NCI-H2196 (cell line): ENCODE data around the gene B3GAT1.
A peak's percentile ranks its signal among the peaks of the same experiment; 100 is the strongest.

Experiments used
- DNase-seq: peaks from one replicate; lab custom pipeline; 2025; ENCODE audit not compliant: unreplicated experiment; lab: John Stamatoyannopoulos, UW

Gene B3GAT1

DNA sequence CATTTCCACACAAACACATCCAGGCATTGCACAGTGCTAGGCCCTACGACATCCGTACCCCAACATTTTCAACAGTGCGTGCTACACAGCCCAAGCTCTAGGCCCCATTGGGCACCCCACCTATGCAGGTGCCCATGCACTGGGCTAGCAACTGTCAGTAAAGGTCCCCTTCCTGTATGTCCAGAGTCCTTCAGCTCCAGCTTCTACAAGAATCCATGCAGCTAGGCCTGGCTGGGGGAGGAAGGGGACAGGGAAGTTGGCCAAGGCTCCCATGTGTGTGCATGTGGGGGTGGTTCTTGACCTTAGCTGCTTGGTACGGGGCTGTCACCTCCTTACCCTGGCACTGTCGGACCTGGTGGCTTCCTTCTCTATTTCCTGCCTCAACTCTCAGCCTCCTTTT, 1.3 kb downstream of the B3GAT1 start:
- DNase-seq = no peak

DNA sequence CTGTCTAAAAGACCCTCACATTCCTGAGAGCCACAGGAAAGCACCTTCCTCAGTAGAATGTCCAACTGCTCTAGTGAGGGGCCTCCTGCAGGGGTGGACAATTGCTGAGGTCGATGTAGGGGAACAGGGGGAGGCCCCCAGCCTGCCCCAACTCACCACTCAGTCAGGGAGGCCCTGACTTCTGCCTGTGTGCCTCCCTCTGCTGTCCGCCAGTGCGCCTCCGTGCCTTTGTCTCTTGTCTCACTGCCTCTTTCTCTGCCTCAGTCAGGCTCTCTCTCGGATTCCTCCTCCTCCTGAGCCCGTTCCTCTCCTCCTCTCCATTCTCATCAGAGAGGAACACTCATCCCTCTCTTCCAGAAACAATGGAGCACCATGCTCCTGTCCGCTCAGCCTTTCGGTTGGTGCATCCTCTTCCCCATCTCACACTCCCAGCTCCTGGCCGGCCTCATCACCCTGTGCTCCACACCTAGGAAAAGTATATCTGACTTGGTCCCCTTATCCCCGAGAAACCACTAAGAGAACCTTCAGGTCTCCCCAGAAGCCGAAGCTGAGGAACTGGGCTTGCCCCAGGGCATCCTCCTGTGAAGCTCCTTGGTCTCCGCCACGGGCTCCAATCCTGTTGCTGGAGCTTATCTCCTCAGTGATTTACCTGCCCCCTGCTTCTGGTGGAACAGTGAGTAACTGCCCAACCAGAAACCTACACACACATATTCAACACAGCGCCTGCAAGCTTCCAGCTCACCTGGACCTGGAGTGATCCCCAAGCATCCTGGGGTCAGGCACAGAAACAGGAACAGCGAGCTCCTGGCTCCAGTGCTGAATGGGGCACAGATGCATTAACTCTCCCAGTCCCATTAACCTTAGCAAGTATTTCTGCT, 2.3 kb downstream of the B3GAT1 start:
- DNase-seq = no peak

DNA sequence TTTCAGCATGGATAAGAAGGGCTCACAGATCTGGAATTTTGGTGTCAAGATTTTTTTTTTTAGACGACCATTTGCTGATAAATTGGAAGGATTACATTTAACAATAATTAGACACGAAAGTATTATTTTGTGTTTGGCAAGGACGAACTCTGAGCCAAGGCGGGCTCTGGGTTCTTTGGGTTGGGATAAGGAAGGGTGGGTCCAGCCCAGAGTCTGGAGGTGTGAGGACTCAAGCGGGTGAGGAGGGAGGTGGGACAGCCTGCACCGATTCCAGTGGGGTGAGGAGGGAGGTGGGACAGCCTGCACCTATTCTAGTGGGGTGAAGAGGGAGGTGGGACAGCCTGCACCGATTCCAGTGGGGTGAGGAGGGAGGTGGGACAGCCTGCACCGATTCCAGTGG, 4.1 kb downstream of the B3GAT1 start:
- DNase-seq = no peak

DNA sequence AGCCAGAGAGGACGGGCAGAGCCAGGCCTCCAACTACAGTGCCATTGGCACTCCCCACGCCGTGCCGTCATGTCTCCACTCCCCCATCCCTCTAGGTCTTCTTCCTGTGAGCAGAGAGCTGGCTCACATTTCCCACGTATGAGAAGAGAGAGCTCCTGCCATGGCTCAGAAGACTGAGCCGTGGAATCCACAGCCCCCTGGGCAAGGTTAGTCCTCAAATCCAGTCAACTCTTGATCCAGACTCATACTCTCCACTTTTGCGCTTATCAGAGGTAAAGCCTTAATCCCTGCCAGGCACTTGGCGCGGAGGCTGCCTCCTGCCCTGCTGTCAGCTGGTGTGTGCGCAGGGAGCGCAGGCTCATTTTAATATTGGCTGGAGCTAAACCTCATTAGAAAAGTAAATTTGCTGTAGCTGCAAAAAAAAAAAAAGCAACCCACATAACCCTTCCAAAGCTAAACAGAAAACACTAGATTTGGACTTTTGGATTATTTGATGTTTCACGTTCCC, 4.7 kb downstream of the B3GAT1 start:
- DNase-seq = no peak

DNA sequence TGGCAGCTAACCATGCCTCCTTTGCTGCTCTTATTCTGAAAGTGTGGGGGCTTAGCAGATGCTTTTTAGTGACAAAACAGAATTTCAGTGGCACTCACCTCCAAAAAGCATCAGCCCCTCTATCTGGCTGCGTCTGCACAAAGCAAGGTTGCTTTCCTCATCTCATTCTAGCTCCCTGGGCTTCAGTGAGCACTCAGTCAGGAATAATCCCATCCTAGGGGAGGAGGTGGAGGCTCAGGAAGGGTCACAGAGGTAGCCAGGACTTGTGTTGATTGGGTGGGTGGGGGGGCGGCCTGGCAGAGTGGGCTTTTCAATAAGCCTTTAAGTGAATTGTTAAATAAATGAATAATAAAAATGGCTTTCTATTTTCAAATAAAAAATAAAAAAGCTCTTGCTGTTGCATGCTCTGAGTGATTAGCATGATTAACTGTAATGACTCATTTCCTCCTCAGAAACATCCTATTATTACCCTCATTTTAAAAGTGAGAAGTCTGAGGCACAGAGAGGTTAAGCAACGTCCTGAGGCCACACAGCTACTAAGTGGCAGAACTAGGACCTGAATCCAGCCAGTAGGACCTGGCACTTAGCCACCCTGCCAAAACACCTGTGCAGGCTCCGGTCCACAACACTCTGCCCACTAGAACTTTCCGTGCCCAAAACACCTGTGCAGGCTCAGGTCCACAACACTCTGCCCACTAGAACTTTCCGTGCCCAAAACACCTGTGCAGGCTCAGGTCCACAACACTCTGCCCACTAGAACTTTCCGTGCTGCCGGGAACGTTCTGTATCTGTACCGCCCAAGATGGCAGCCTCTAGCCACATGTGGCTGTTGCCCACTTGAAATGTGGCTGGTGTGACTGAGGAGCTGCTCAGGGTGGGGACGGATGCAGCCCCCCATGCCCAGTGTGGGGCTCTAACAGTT, 5.5 kb downstream of the B3GAT1 start:
- DNase-seq = no peak

DNA sequence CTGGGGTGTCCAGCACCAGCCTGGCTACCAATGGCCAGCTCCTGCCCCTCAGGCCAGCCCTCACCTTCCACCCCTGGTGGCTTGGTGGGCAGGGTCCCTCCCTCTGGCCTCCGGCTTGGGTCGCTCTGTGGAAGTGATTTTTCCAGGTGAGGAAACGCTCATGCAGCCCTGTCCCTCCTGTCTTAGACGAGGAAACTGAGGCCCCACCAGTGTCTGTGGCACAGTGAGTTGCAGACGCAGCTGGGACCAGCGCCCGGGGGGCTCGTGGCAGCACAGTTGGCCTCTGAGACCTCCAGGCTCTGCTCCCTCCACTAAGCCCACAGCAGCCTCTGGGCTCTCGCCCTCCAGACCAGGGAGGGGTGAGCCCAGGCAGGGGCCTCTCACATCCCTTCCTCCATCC, 6.2 kb downstream of the B3GAT1 start:
- DNase-seq = no peak

DNA sequence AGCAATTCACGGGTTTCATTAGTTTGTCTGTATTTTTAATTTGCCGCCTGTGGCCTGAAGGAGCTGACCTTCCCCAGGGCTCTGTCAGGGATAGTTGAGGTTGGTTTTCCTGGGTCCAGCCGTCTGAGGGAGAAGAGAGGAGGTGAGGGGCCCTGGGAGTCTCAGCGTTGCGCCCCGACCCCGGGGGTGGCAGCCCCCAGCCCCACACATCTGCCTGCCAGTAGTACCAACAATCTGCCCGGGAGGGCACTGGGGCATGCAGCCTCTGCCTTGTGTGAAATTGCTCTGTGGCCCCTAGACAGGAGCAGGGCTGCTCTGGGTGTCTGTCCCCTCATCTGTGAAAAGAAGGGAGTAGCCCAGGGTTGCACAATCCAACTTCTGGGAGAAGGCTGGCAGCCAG, 6.6 kb downstream of the B3GAT1 start:
- no peak for DNase-seq

DNA sequence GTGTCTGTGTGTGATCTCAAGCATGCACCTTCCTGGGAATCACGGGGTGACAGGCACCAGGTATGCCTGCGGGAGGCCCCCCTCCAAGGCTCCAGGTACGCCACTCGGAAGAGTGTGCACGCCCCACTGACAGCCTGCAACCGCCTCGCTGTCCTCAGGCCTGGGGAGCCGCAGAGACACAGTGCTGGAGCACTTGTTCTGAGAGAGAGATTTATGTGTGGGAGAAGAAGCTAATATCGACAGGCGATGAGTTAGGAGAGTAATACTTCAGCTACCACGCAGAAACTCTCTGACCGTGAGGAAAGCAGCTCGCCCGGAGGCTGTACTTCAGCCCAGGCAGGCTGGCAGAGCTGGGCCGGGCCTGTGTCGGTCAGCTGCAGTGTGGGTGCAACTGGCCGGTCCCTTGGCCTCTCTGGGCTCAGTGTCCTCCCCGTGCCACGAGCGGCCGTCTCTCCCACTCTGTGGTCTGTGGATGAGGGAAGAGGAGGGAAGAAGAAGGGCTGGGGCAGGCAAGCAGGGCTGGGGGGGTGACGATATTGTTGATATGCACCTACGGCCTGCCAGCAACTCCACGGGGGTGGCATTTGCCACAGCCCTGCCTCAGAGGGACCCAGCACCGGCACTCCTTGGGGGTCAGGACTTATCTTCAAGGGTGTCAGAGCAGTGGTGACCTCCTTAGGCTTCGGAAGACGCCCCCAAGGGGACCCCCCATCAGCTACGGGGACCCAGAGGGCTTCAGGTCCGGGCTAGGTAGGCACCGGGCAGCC, 7.3 kb downstream of the B3GAT1 start:
- no peak for DNase-seq

DNA sequence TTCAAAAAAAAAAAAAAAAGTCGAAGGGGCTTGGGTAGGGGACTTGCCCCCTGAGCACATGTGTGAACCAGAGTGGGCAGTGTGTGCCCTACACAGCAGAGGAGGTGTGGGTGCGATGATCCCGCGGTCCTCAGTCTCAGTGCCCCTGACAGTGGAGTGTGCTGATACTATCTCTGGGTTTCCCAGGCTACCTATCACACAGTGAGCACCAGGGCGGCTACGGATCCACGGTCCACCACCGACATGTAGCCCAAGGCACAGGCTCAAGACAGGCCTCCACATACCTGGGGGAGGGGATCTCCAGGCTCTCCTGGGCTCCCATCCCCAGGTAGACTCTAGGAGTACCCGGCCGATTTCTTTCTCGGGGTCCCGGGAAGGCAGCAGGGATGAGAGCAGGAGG, 9.1 kb downstream of the B3GAT1 start:
- DNase-seq = no peak

DNA sequence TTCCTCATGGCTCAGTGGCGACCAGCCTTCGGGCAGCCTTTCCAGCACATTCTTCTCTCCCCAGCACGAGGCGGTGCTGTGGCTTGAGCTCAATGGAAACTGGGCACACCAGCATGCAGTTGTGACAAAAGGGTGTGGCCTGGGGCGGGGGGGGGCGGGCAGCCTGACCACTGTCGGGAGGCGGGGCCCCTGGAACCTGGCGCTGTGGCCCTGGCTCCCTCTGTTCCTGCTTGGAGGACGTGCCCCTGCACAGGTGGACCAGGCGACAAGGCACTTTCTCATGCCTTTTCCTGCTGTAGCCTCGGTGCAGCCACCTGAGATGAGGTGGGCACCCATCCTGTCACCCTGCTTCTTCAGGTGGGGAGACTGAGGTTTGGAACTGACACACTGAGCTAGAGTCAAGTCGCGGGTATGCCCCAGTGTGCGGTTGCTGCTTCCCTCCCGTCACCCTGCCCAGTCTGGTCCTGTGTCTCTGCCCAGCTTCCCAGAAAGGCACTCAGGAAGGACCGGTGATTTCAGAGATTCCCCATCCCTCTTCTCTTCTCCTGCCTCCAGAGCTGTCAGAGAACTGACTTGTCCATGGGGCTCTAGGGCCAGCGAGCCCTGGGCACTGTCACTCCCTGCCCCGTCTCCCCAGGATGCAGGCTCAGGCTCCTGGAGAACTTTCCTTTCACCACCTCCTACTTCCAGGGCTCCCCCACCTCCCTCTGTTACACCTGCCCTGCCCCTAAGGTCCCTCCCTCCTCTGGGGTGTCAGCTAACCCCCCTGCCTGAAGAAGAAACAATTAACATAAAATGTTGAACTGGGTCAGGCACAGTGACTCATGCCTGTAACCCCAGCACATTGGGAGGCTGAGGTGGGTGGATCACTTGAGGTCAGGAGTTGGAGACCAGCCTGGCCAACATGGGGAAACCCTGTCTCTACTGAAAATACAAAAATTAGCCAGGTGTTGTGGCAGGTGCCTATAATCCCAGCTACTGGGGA, 9.9 kb downstream of the B3GAT1 start:
- peak; percentile 34 for DNase-seq

DNA sequence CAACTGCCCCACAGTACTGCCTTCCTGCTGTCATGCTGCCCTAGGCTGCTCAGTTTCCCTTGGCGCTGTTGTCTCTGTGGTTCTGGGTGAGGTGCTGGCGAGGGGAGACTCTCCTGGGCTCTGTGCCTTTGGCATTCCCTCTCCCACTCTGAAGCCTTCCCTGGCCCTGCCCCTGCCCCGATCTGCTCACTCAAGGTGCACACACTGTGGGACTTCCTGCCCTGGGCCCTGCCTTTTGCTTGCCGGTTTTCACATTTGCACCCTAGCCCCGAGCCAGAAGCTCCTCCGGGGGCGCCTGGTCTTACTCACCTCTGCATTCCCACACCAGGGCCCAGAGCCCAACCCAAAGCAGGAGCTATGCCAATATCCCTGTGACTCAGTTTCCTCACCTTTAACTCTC, 12.0 kb downstream of the B3GAT1 start:
- DNase-seq = no peak

DNA sequence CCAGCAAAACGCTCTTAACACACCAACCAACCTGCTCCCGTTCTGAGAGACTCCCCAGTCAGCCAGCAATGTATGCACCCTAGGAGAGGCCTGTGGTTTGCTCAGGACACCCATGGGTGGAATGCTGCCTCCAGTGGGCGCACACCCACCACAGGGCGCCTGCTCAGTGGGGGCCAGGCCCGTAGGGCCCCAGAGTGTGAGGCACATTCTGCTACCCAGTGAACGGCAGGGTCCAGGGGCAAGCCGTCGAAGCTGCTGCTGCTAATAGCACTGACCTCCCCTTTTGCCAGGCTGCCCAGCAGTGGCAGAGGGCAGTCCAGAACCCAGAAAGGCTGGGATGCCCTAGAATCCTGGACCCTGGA, 12.8 kb downstream of the B3GAT1 start:
- DNase-seq = no peak

DNA sequence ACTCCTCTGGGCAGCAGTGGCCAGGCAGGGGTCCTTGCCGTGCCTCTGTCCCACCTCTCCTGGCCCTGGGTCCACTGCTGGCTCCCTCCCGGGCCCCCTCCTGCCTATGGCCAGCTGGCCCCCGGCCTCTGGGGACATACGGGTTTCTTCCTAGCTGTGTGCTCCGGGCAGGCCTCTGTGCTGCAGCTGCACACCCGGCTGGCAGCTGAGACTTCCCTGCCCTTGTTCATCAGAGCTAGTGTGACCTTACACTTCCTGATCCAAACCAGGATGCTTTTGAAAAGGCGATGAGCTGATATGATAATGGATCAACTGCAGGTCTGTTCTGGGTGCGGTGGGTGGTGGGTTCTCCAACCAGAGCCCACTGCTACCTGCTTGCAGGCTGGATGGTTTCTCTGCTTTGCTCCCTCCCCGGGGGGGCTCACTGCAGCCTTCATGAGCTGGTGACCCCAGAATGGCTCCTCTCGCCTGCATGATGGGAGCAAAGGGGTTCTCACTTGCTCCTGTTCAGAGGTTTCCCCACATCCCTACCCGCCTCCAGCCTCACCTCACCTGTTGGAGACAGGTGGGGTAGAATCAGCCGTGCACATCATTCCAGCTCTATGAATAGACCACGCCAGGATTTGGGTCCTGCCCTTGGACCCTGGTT, 13.3 kb downstream of the B3GAT1 start:
- DNase-seq = no peak

DNA sequence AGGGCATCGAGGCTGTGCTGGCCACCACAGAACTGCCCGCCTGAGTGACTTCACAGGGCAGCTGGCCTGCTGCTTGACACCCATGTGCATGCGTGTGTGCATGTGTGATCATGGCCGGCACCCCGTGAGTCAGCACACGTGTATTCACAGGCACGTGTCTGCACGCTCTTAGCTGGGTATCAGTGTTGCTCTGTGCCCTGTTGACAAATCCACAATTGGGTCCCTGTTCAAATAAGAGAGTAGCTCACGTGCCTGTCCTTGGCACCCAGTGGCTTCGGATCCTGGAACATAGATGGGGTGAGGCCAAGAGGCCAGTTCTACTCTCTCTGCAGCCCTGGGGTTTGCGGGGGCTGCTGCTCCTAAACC, 14.0 kb downstream of the B3GAT1 start:
- DNase-seq = no peak

DNA sequence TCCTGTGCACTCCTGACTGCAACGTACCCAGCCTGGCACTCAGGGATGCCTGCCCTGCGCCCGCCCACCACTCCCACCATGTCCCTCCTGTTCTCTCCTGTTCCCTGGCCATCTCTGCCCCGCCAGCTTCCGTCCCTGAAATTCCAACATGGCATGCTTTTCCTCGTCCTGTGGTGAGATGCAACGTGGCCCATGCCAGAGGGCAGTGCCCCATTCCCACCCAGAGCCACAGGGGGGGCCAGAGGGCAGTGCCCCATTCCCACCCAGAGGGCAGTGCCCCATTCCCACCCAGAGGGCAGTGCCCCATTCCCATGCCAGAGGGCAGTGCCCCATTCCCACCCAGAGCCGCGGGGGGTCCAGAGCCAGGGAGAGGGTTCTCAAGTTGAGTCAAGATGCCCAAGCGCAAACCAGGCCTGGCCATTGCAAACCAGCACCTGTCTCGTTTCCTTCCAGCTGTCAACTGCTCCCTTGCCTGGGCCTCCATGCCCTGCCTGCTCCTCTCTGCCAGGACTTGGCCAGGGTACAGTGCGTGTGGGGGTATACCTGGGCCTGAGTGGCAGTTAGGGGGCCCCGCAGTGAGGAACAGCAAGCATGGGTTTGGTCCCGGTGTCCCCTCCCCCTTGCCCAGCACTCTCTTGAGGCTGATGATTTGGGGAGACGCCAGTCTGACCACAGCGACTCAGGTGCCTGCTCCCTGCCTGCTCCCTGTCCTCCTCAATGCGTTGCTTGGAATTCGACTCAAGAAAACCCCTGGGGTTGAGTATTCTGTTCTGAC, 14.6 kb downstream of the B3GAT1 start:
- no peak for DNase-seq

DNA sequence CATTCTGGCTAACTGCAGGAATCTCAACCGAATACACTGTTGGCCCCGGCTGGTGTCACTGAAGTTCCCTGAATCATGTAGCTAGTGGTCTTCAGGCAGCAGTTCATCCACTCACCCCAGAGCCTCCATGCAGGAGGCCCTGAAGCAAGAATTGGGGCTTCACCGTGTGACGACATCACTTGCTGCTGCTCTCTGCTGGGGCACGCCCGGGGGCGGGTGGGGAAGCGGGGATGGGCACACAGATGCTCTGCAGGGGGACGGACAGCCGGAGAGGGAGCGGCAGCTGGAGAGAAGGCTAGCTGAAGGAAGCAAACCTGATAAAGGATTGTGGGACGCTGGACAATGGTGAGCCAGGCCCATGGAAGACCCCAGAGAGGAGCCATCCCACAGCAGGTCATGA, 17.0 kb downstream of the B3GAT1 start:
- DNase-seq = no peak

DNA sequence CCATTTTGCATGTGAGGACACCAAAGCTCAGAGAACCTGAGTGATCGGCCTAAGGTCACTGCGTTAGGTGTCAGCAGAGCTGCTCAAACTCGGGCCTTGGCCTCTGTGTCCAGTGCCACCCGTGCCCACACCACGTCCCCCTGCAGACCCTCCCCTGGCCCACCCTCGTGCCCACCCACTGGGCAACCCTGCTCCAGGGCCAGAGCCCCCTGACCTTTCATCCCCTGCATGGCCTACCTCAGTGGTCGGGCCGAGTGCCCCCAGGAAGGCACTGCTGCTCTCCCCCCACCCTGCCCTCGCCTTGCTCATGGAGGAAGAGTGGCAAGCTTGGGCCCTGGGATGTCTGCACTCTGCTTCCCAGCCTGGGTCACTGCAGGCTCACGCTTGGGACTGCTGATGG, 17.7 kb downstream of the B3GAT1 start:
- no peak for DNase-seq

DNA sequence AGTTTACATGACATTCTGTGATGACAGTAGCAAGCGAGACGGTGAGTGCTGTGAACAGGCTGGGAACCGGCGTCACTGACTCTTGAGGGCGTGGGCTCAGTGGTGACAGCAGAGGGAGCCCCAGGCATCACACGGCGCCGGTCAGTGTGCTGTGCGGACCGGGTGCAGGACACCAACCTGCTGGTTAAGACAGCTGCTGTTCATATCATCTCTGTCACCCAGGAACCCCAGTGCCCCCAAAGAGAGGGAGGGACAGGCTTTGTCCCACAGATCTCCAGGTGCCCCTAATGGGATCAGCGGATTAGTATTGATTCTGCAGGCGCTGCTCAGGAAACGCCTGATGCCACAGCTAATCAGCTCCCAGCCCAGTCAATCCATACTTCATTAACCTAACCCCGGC, 18.4 kb downstream of the B3GAT1 start:
- DNase-seq = no peak
